AG04450 (cell line): Measurements from ENCODE around the gene KRT32. TPM values are rescaled to one million over a fixed set of nuclear protein-coding genes. Genes with fewer than 3 reads are reported as not detected.

Source experiments
- CTCF ChIA-PET: fragments of 300-600, 350-600 bp; formaldehyde crosslinking; extraction: SDS; loops from one replicate; lab custom pipeline; 2022; ENCODE audit warnings: antibody characterized with exemption, inconsistent platforms; lab: Charles Lee
- POLR2A ChIA-PET: fragments of 350-600 bp; formaldehyde crosslinking; extraction: SDS; loops from one replicate; lab custom pipeline; 2021; ENCODE audit warnings: antibody characterized with exemption, inconsistent platforms; lab: Yijun Ruan, JAX
- DNase-seq: peaks from one replicate; pipeline ENCODE4 v3.0.0-alpha.2; 2011; ENCODE audit warnings: low read depth, low spot score
- H3K27ac ChIP-seq: one replicate; pipeline ENCODE4 v1.5.1; 2012; ENCODE audit warnings: low read depth, low read length, control low read depth
- H3K27me3 ChIP-seq: one replicate; pipeline ENCODE4 v1.6.0; 2012; ENCODE audit warnings: low read length; ENCODE audit not compliant: control insufficient read depth, insufficient read depth
- H3K4me3 ChIP-seq: 2 replicates; pipeline ENCODE4 v1.5.1; 2011; ENCODE audit warnings: mild to moderate bottlenecking, low read depth, low read length, control low read depth
- H3K9me3 ChIP-seq: 2 replicates; pipeline ENCODE4 v1.5.1; 2012; ENCODE audit warnings: low read length; ENCODE audit not compliant: control insufficient read depth, insufficient read depth
- CTCF ChIP-seq: IDR thresholded peaks from 2 replicates; pipeline ENCODE4 v1.5.1; 2011; ENCODE audit warnings: low read depth, low read length, control low read depth, inconsistent platforms
- polyA plus RNA-seq: library from polyadenylated mRNA; depleted of rRNA; stranded (reverse); fragments of >200 nt; gene quantifications from 2 replicates; pipeline ENCODE4 v1.2.3, GENCODE V29; 2011

The KRT32 gene
- polyA plus RNA-seq, 1 experiment: 0.09 TPM

GRCh38 chr17:41463746-41464145 is 3.4 kb downstream of the KRT32 start:
- TF ChIP-seq CTCF: no peak
- no peak overlapping the region for H3K4me3 ChIP-seq
- ChIA-PET CTCF (interaction anchor here (0.7 to 1.1 kb wide), 2 partner anchors 85 to 122 kb away, joined by 4 read pairs; no protein-coding TSS in a partner anchor), POLR2A (no interaction called here)
- peaks cover 16% of the 10 kb centered on the region for H3K9me3 ChIP-seq
- no peak overlapping the region for H3K27ac ChIP-seq
- H3K27me3 ChIP-seq: peaks cover 14% of the 10 kb centered on the region
- no peak for DNase-seq

- ChIA-PET CTCF (interaction anchor here (1.1 to 2.8 kb wide), 2 partner anchors 86 kb away, joined by 4 to 8 read pairs; no protein-coding TSS in a partner anchor), POLR2A (no interaction called here)
- no peak for TF ChIP-seq CTCF
- H3K9me3 ChIP-seq: peaks cover 10% of the 10 kb centered on the region
- H3K4me3 ChIP-seq: no peak overlapping the region
- H3K27ac ChIP-seq: no peak overlapping the region
- peaks cover 17% of the 10 kb centered on the region for H3K27me3 ChIP-seq
- DNase-seq: no peak
Observed at GRCh38 chr17:41462705-41463104, 4.5 kb downstream of the KRT32 start.

GRCh38 chr17:41457676-41458075 is 9.5 kb downstream of the KRT32 start:
- ChIA-PET POLR2A (no interaction called here), CTCF (no interaction called here)
- H3K27ac ChIP-seq: no peak overlapping the region
- no peak overlapping the region for H3K4me3 ChIP-seq
- TF ChIP-seq CTCF: no peak
- peaks cover 19% of the 10 kb centered on the region for H3K27me3 ChIP-seq
- H3K9me3 ChIP-seq: no peaks in the 10 kb centered on the region; the same call in 1 of the 2 replicates
- no peak for DNase-seq

GRCh38 chr17:41456204-41456603 is 11.0 kb downstream of the KRT32 start:
- TF ChIP-seq CTCF: no peak
- DNase-seq: no peak
- Histone ChIP-seq H3K27me3 (peaks cover 18% of the 10 kb centered on the region), H3K4me3 (no peak overlapping the region), H3K9me3 (peaks cover 6% of the 10 kb centered on the region; the same call in 1 of the 2 replicates), H3K27ac (no peak overlapping the region)
- ChIA-PET POLR2A (no interaction called here), CTCF (no interaction called here)

- no peak for DNase-seq
- no peak for TF ChIP-seq CTCF
- Histone ChIP-seq H3K27me3 (peaks cover 17% of the 10 kb centered on the region), H3K9me3 (peaks cover 6% of the 10 kb centered on the region; the same call in 1 of the 2 replicates), H3K27ac (no peak overlapping the region), H3K4me3 (no peak overlapping the region)
- ChIA-PET POLR2A (no interaction called here), CTCF (no interaction called here)
Observed at GRCh38 chr17:41455236-41455635, 11.9 kb downstream of the KRT32 start.
